ENCODE results near the gene CFAP97D1. TPM values are rescaled to one million over a fixed set of nuclear protein-coding genes. Genes with fewer than 3 reads are reported as not detected.

The CFAP97D1 gene
- total RNA-seq, 1 donor from 2014 or later, result not detected

DNA sequence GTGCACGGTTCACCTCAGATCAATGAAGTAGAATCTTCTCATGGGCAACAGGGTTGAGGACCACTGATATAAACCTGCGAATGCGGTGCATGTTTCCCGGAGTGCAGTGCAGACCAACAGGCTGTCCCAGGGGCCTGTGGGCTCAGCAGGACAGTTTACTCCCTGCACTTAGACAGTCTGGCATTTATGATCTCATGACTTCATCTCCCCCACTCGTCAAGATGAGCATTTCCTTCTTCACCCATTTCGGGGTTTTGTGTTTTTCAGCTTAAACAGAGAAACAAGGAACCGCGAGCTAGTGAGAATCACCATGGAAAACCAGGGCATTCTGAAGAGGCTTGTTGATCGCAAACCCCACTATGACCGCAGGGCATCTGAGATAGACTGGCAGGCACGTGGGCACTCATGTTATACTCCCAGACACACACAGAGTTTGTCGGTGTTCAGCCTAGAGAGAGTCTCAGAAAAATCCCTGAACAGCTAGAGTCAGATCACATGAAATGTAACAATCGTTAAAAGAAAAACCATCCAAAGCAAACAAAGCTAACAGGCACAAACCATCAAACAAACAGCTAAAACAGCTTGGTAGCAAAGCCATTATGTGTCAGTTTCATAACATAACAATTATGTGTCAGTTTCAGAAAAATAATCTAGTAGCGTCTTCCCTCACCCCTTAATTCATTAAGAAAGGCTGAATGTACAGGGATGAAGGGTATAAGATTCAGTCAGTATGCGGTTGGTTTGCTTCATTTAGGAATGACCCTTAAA lies 2.9 kb downstream of the CFAP97D1 start:
- H3K36me3 Mint-ChIP-seq, result no peaks in the 10 kb centered on the region
- peaks cover 4% of the 10 kb centered on the region for H3K4me1 Mint-ChIP-seq
- H3K9me3 Mint-ChIP-seq, result no peaks in the 10 kb centered on the region
- H3K27ac Mint-ChIP-seq, result no peak overlapping the region
- TF ChIP-seq, protein P1, sequence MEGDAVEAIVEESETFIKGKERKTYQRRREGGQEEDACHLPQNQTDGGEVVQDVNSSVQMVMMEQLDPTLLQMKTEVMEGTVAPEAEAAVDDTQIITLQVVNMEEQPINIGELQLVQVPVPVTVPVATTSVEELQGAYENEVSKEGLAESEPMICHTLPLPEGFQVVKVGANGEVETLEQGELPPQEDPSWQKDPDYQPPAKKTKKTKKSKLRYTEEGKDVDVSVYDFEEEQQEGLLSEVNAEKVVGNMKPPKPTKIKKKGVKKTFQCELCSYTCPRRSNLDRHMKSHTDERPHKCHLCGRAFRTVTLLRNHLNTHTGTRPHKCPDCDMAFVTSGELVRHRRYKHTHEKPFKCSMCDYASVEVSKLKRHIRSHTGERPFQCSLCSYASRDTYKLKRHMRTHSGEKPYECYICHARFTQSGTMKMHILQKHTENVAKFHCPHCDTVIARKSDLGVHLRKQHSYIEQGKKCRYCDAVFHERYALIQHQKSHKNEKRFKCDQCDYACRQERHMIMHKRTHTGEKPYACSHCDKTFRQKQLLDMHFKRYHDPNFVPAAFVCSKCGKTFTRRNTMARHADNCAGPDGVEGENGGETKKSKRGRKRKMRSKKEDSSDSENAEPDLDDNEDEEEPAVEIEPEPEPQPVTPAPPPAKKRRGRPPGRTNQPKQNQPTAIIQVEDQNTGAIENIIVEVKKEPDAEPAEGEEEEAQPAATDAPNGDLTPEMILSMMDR (IDR thresholded peaks at IDR 0.05; ENCODE audit: unreplicated experiment), result no peak
- no peak overlapping the region for H3K4me3 Mint-ChIP-seq
- no peak for DNase-seq (ENCODE audit: low spot score in 2 of 2, unreplicated experiment in 2 of 2)
- peaks cover 42% of the 10 kb centered on the region for H3K27me3 Mint-ChIP-seq (ENCODE audit: low read depth)

DNA sequence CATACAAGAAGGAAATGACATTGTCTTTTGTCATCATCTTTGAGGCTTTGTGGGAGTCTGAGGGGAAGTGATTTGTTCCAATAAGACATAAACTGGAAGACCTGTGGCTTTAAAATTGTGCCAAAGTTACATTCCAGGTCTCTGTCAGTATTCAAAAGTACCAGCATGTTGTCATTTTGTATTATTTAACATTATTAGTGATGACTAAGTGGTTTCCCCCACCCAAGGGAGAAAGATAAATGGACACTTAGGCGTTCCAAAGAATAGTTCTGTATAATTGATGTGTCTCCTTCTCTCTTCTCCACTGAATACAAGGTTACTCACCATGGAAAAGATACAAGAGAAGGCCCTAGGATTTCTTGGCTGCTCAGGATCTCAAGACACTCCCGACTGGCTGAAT lies 3.8 kb downstream of the CFAP97D1 start:
- Mint-ChIP-seq H3K27me3 (ENCODE audit: low read depth) (peaks cover 42% of the 10 kb centered on the region), H3K36me3 (no peaks in the 10 kb centered on the region), H3K4me3 (no peak overlapping the region), H3K4me1 (peaks cover 4% of the 10 kb centered on the region), H3K27ac (no peak overlapping the region), H3K9me3 (no peaks in the 10 kb centered on the region)
- TF ChIP-seq, protein P1 (IDR thresholded peaks at IDR 0.05; ENCODE audit: unreplicated experiment), result no peak
- no peak for DNase-seq (ENCODE audit: low spot score in 2 of 2, unreplicated experiment in 2 of 2)

DNA sequence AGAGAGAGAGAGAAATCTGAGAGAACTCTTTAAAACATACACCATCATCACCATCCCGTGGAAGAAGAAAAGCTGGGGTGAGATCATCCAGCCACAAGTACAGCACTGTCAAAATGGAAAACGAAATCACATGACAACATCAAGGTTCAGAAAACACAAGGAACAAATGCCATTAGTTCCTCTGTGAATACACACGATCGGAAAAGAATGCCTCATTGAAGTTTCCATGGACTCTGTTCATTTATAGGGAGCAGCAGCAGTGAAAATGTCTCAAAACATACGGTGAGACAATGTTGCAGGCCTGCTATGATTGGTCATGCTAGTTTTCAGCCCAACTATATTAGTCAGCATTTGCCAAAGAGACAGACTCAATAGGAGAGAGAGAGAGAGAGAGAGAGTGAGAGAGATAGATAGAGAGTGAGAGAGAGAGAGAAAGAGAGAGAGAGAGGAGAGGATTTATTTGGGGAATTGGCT lies 4.4 kb downstream of the CFAP97D1 start:
- H3K4me3 Mint-ChIP-seq, result no peak overlapping the region
- no peaks in the 10 kb centered on the region for H3K36me3 Mint-ChIP-seq
- TF ChIP-seq, protein P1 (IDR thresholded peaks at IDR 0.05; ENCODE audit: unreplicated experiment), result no peak
- no peak for DNase-seq (ENCODE audit: low spot score in 2 of 2, unreplicated experiment in 2 of 2)
- no peak overlapping the region for H3K27ac Mint-ChIP-seq
- H3K9me3 Mint-ChIP-seq, result peaks cover under 1% of the 10 kb centered on the region
- H3K27me3 Mint-ChIP-seq (ENCODE audit: low read depth), result peaks cover 36% of the 10 kb centered on the region
- H3K4me1 Mint-ChIP-seq, result no peaks in the 10 kb centered on the region

DNA sequence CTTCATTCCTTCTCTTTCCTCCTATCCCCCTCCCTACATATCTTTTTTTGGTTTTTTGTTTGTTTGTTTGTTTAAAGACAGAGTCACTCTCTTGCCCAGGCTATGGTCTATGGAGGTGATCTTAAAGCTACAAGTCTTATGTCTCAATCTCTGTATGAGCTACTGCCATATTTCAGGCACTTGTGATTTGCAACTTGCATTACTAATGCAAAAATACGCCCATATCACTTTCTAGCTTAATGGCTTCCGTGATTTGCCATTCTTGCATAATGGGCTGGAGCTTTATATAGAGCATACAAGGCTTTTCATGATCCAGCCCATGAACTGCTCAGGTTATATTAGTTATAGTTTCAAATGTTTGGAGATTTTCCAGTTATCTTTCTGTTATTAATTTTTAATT lies 7.5 kb downstream of the CFAP97D1 start:
- peaks cover 3% of the 10 kb centered on the region for H3K4me1 Mint-ChIP-seq
- TF ChIP-seq, protein P1 (IDR thresholded peaks at IDR 0.05; ENCODE audit: unreplicated experiment), result no peak
- H3K9me3 Mint-ChIP-seq, result peaks cover 5% of the 10 kb centered on the region
- no peak overlapping the region for H3K4me3 Mint-ChIP-seq
- H3K27ac Mint-ChIP-seq, result no peak overlapping the region
- peaks cover 11% of the 10 kb centered on the region for H3K27me3 Mint-ChIP-seq (ENCODE audit: low read depth)
- DNase-seq (ENCODE audit: low spot score in 2 of 2, unreplicated experiment in 2 of 2), result no peak
- no peaks in the 10 kb centered on the region for H3K36me3 Mint-ChIP-seq

DNA sequence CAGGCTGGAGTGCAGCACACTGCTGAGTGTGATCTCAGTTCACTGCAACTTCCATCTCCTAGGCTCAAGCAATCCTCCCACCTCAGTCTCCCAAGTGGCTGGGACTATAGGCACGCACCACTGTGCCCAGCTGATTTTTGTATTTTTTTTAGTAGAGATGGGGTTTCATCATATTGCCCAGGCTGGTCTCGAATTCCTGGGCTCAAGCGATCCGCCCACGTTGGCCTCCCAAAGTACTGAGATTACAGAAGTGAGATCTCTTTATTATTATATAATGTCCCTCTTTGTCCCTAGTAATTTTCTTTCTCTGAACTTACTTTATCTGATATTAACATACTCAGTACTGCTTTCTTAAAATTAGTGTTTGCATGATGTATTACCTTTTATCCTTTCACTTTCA lies 8.3 kb downstream of the CFAP97D1 start:
- H3K36me3 Mint-ChIP-seq, result no peaks in the 10 kb centered on the region
- peaks cover 11% of the 10 kb centered on the region for H3K9me3 Mint-ChIP-seq
- no peak overlapping the region for H3K27ac Mint-ChIP-seq
- DNase-seq (ENCODE audit: low spot score in 2 of 2, unreplicated experiment in 2 of 2), result no peak
- no peak overlapping the region for H3K4me3 Mint-ChIP-seq
- TF ChIP-seq, protein P1 (IDR thresholded peaks at IDR 0.05; ENCODE audit: unreplicated experiment), result no peak
- peaks cover 3% of the 10 kb centered on the region for H3K4me1 Mint-ChIP-seq
- peaks cover 7% of the 10 kb centered on the region for H3K27me3 Mint-ChIP-seq (ENCODE audit: low read depth)

Data from mesothelial cell of epicardium (in vitro differentiated cells).